PC-3 (cell line): Measurements from ENCODE around the gene ST3GAL4.

Experiments
- EZH2 ChIP-seq: fragments of 300-600 bp; sonication (generic); IDR thresholded peaks from one replicate; pipeline ENCODE4 v1.6.1; 2017; ENCODE audit warnings: antibody characterized with exemption, mild to moderate bottlenecking, low read length; ENCODE audit not compliant: unreplicated experiment
- TF ChIP-seq, protein P1 (sequence below): fragments of 300-600 bp; sonication (generic); conservative IDR thresholded peaks from 2 replicates; pipeline ENCODE4 v1.5.1; 2017; ENCODE audit warnings: antibody characterized with exemption, low read depth, mild to moderate bottlenecking, low read length

DNA sequence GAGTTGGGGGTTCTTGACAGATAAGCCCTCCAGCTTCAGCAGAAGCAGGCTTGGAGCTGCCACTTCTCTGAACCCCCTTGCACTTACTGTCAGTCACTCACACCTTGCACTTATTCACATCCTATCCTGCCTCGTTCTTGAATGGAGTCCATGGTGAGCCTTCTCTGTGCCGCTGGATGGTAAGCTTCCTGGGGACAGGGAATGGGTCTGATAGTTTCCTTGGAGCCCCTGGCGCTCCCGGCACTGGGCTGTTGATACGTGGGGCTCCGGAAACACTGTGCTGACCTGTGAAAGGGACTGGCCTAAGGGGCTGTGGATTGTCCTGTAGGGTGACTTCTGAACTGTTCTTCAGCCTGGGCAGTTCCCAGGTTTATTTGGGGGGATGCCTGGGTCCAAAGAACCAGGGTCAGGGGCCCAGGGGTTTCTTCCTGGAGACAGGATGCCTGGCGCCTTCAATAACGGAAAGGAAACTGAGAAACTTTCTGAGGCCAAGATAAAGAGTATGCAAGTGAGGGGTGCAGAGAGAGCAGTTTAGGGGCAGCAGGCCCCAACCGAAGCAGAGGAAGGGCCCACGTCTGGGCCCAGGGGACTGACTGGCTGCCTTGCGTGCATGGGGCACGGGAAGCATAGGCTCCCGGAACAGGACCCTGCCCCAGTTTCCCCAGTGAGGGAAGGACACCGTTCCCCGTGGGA, 709 bp upstream of the ST3GAL4 start:
- no peak for TF ChIP-seq EZH2
- TF ChIP-seq, protein P1, sequence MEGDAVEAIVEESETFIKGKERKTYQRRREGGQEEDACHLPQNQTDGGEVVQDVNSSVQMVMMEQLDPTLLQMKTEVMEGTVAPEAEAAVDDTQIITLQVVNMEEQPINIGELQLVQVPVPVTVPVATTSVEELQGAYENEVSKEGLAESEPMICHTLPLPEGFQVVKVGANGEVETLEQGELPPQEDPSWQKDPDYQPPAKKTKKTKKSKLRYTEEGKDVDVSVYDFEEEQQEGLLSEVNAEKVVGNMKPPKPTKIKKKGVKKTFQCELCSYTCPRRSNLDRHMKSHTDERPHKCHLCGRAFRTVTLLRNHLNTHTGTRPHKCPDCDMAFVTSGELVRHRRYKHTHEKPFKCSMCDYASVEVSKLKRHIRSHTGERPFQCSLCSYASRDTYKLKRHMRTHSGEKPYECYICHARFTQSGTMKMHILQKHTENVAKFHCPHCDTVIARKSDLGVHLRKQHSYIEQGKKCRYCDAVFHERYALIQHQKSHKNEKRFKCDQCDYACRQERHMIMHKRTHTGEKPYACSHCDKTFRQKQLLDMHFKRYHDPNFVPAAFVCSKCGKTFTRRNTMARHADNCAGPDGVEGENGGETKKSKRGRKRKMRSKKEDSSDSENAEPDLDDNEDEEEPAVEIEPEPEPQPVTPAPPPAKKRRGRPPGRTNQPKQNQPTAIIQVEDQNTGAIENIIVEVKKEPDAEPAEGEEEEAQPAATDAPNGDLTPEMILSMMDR = no peak
